Activated CD4-positive, alpha-beta T cell treated with anti-CD3 and anti-CD28 coated beads, Interleukin-2, amount 10 ng/mL, durations not matched to agents 24 days and 14 days (primary cell): ENCODE data around the gene CMPK1. TPM values are rescaled to one million over a fixed set of nuclear protein-coding genes. Genes with fewer than 3 reads are reported as not detected.

Source experiments
- total RNA-seq: library from RNA; stranded (reverse); gene quantifications from 2 replicates; pipeline ENCODE4 v1.2.3, GENCODE V29; 2022

The CMPK1 gene
- total RNA-seq, 1 donor from 2014 or later, result 104 TPM

Other genes with a start within 250 kb of the CMPK1 start
- gene CYP4A22, start 196.3 kb upstream of the CMPK1 start, total RNA-seq, result not detected in 2 replicates
- not detected in 2 replicates for gene PDZK1IP1, start 143.8 kb upstream of the CMPK1 start, total RNA-seq
- not detected in 2 replicates for gene TAL1, start 101.6 kb upstream of the CMPK1 start, total RNA-seq
- 25.1 and 28.0 TPM in 2 replicates for gene STIL, start 19.6 kb upstream of the CMPK1 start, total RNA-seq
- not detected in 2 replicates for gene FOXE3, start 82.5 kb downstream of the CMPK1 start, total RNA-seq
- 0.07 and 0.09 TPM in 2 replicates for gene FOXD2, start 104.3 kb downstream of the CMPK1 start, total RNA-seq